H9 (cell line): ENCODE results near the gene PRR20D. TPM values are rescaled to one million over a fixed set of nuclear protein-coding genes. Genes with fewer than 3 reads are reported as not detected.
"Not testable (repeated sequence)": the region's sequence is repeated elsewhere in the genome, so short reads cannot be mapped to it uniquely, and the experiment has no call there.

ENCODE experiments used
- DNase-seq: peaks from one replicate; pipeline ENCODE4 v3.0.0-alpha.2; 2017
- H2AFZ ChIP-seq: one replicate; pipeline ENCODE4 v1.6.1; 2013; ENCODE audit warnings: mild to moderate bottlenecking, low read length, control low read depth, moderate library complexity
- H2AK5ac ChIP-seq: 2 replicates; pipeline ENCODE4 v1.6.1; 2013; ENCODE audit warnings: low read length, control low read depth, mixed read lengths; ENCODE audit not compliant: insufficient read length
- H2BK120ac ChIP-seq: one replicate; pipeline ENCODE4 v1.6.1; 2013; ENCODE audit warnings: low read depth, mild to moderate bottlenecking, low read length, control low read depth, inconsistent platforms; ENCODE audit not compliant: poor library complexity, severe bottlenecking
- H2BK12ac ChIP-seq: 2 replicates; pipeline ENCODE4 v1.6.1; 2013; ENCODE audit warnings: low read length, control low read depth, mixed read lengths, low read depth; ENCODE audit not compliant: insufficient read length
- H2BK15ac ChIP-seq: 2 replicates; pipeline ENCODE4 v1.6.1; 2013; ENCODE audit warnings: low read depth, low read length, control low read depth
- H2BK20ac ChIP-seq: one replicate; pipeline ENCODE4 v1.6.1; 2013; ENCODE audit warnings: low read depth, mild to moderate bottlenecking, low read length, control low read depth, inconsistent platforms; ENCODE audit not compliant: poor library complexity, severe bottlenecking
- H2BK5ac ChIP-seq: 2 replicates; pipeline ENCODE4 v1.6.1; 2013; ENCODE audit warnings: low read length, control low read depth, mixed read lengths; ENCODE audit not compliant: insufficient read length
- H3K14ac ChIP-seq: 2 replicates; pipeline ENCODE4 v1.6.1; 2013; ENCODE audit warnings: low read length, control low read depth; ENCODE audit not compliant: insufficient read depth
- H3K18ac ChIP-seq: 2 replicates; pipeline ENCODE4 v1.6.1; 2013; ENCODE audit warnings: low read depth, mild to moderate bottlenecking, mixed read lengths, low read length, control low read depth; ENCODE audit not compliant: insufficient read length
- H3K23ac ChIP-seq: 2 replicates; pipeline ENCODE4 v1.6.1; 2013; ENCODE audit warnings: low read length, control low read depth, mixed read lengths, low read depth; ENCODE audit not compliant: insufficient read length
- H3K23me2 ChIP-seq: 2 replicates; pipeline ENCODE4 v1.6.1; 2013; ENCODE audit warnings: low read depth, mild to moderate bottlenecking, mixed read lengths, low read length, control low read depth; ENCODE audit not compliant: insufficient read length, poor library complexity, severe bottlenecking
- H3K27ac ChIP-seq: 2 replicates; pipeline ENCODE4 v1.5.1; 2013; ENCODE audit warnings: low read length, control low read depth, mixed read lengths, low read depth; ENCODE audit not compliant: insufficient read length
- H3K27me3 ChIP-seq: 2 replicates; pipeline ENCODE4 v1.6.1; 2013; ENCODE audit warnings: low read length, control low read depth, inconsistent platforms; ENCODE audit not compliant: insufficient read depth
- H3K4ac ChIP-seq: 2 replicates; pipeline ENCODE4 v1.6.1; 2013; ENCODE audit warnings: low read depth, mild to moderate bottlenecking, control low read depth, inconsistent platforms, low read length, moderate library complexity
- H3K4me1 ChIP-seq: 2 replicates; pipeline ENCODE4 v1.6.1; 2013; ENCODE audit warnings: low read length, control low read depth, inconsistent platforms; ENCODE audit not compliant: insufficient read depth
- H3K4me2 ChIP-seq: 2 replicates; pipeline ENCODE4 v1.6.1; 2013; ENCODE audit warnings: low read length, control low read depth, mixed read lengths; ENCODE audit not compliant: insufficient read length, insufficient read depth
- H3K56ac ChIP-seq: 2 replicates; pipeline ENCODE4 v1.6.1; 2013; ENCODE audit warnings: low read depth, mild to moderate bottlenecking, mixed read lengths, low read length, control low read depth; ENCODE audit not compliant: insufficient read length
- H3K79me1 ChIP-seq: 2 replicates; pipeline ENCODE4 v1.6.1; 2013; ENCODE audit warnings: low read depth, mild to moderate bottlenecking, moderate library complexity, low read length, control low read depth, inconsistent platforms; ENCODE audit not compliant: insufficient read depth, poor library complexity, severe bottlenecking
- H3K79me2 ChIP-seq: 2 replicates; pipeline ENCODE4 v1.6.1; 2013; ENCODE audit warnings: low read length, control low read depth, inconsistent platforms; ENCODE audit not compliant: insufficient read depth
- H3K9ac ChIP-seq: 2 replicates; pipeline ENCODE4 v1.6.1; 2013; ENCODE audit warnings: low read length, control low read depth, mixed read lengths; ENCODE audit not compliant: insufficient read length; ENCODE audit errors: extremely low read depth
- H3K9me3 ChIP-seq: one replicate; pipeline ENCODE4 v1.6.1; 2013; ENCODE audit warnings: low read depth, low read length, inconsistent platforms; ENCODE audit not compliant: control insufficient read depth
- H3T11ph ChIP-seq: one replicate; pipeline ENCODE4 v1.6.1; 2013; ENCODE audit warnings: mild to moderate bottlenecking, low read length, control low read depth, inconsistent platforms
- H4K20me1 ChIP-seq: one replicate; pipeline ENCODE4 v1.6.1; 2013; ENCODE audit not compliant: control insufficient read depth, insufficient read length, insufficient read depth
- H4K5ac ChIP-seq: 2 replicates; pipeline ENCODE4 v1.6.1; 2013; ENCODE audit warnings: low read depth, mild to moderate bottlenecking, mixed read lengths, low read length, control low read depth; ENCODE audit not compliant: insufficient read length
- H4K8ac ChIP-seq: replicated peaks from 2 replicates; pipeline ENCODE4 v1.6.1; 2013; ENCODE audit warnings: low read length, control low read depth, mixed read lengths, low read depth; ENCODE audit not compliant: insufficient read length
- H4K91ac ChIP-seq: 2 replicates; pipeline ENCODE4 v1.6.1; 2013; ENCODE audit warnings: low read depth, mild to moderate bottlenecking, moderate library complexity, mixed read lengths, low read length, control low read depth; ENCODE audit not compliant: insufficient read length
- H3K27ac Mint-ChIP-seq, 3 experiments: 2 replicates in 2 of 3; 3 replicates in 1 of 3; pipeline ENCODE4 v1.8.0; 2020 to 2021; ENCODE audit warnings: mixed read lengths in 3 of 3, mild to moderate bottlenecking in 1 of 3, moderate library complexity in 1 of 3
- H3K27me3 Mint-ChIP-seq: 2 replicates; pipeline ENCODE4 v1.8.0; 2021; ENCODE audit warnings: low read depth, mild to moderate bottlenecking, moderate library complexity, mixed read lengths
- H3K36me3 Mint-ChIP-seq, 3 experiments: 2 replicates in 2 of 3; 3 replicates in 1 of 3; pipeline ENCODE4 v1.8.0; 2020 to 2021; ENCODE audit warnings: low read depth in 3 of 3, mixed read lengths in 3 of 3; ENCODE audit not compliant: insufficient read depth in 1 of 3
- H3K4me1 Mint-ChIP-seq, 2 experiments: 2 replicates each; pipeline ENCODE4 v1.8.0; 2020; ENCODE audit warnings: mixed read lengths in 2 of 2
- H3K4me3 Mint-ChIP-seq, 2 experiments: 2 replicates in 1 of 2; 3 replicates in 1 of 2; pipeline ENCODE4 v1.8.0; 2020 to 2021; ENCODE audit warnings: mild to moderate bottlenecking in 2 of 2, mixed read lengths in 2 of 2, moderate library complexity in 1 of 2
- H3K9me3 Mint-ChIP-seq, 2 experiments: 2 replicates in 1 of 2; 3 replicates in 1 of 2; pipeline ENCODE4 v1.8.0; 2020; ENCODE audit warnings: mild to moderate bottlenecking in 2 of 2, mixed read lengths in 2 of 2, moderate library complexity in 1 of 2
- WGBS: extraction: QIAGEN DNeasy Blood & Tissue Kit; methylation state at CpG from one replicate; pipeline ENCODE4 v1.1.7; 2013; ENCODE audit warnings: missing lambda C conversion rate, low lambda C conversion rate, mixed read lengths; ENCODE audit not compliant: insufficient read length; ENCODE audit errors: extremely low coverage; 5-methylcytosine and 5-hydroxymethylcytosine counted together
- total RNA-seq: library from RNA; stranded (reverse); gene quantifications from 2 replicates; pipeline ENCODE4 v1.2.1, GENCODE V29; 2021

PRR20D gene
- total RNA-seq, 1 experiment from 2014 or later: not detected

DNA sequence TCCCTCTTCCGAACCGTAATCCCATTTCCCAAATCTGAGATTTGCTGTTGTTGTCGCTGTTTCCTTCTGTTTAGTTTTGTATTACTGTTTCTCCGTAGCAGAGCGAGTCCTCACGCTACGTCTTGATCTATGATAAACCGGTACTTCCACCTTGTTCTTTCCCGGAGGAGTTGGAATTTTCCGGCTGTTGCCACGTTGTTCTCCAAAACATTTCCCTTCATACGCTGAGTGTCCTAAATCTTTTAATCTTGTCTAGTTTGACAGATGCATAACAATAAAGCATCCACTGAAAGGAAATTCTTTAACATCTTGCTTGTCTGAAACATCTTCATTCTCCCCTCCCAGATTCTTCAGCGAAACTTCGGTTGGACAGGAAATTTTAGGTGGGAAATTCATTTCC lies 12.3 kb upstream of the PRR20D start:
- H3K79me2 ChIP-seq, H2AK5ac ChIP-seq, H2AFZ ChIP-seq, H3T11ph ChIP-seq, H2BK12ac ChIP-seq, H3K4ac ChIP-seq, DNase-seq, H3K79me1 ChIP-seq, H3K14ac ChIP-seq, H3K4me1 Mint-ChIP-seq, H3K23ac ChIP-seq, H2BK15ac ChIP-seq, H3K9me3 ChIP-seq, H4K8ac ChIP-seq, H3K4me1 ChIP-seq, H3K27ac Mint-ChIP-seq, H3K4me2 ChIP-seq, H4K20me1 ChIP-seq, H2BK5ac ChIP-seq, H3K18ac ChIP-seq, H3K4me3 Mint-ChIP-seq, H3K9ac ChIP-seq, H3K27me3 Mint-ChIP-seq, H3K23me2 ChIP-seq, H3K27ac ChIP-seq, H3K56ac ChIP-seq, H2BK20ac ChIP-seq, H2BK120ac ChIP-seq, H3K27me3 ChIP-seq, H4K91ac ChIP-seq, H3K36me3 Mint-ChIP-seq, H4K5ac ChIP-seq, H3K9me3 Mint-ChIP-seq: not testable (repeated sequence)
- WGBS: no CpG with 5 or more reads among the region's 14 CpGs

DNA sequence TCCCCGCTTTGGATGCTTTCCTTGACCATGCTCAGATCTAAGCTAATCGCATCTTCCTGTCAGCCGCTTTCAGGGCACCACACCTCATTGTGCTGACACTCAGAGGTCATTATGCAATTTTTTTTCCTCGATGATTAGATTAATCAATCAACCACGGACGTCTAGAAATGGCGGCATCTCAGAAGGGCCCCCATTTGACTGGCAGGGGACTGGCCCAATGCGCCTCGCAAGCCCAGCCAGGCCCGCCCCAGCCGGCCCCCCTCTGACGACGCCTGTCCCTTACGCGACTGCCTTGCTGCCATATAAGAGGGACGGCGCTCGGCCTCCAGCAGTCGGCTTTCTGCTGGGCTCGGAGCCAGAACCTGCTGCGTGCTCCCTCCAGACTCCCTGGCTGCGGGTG lies 6.7 kb upstream of the PRR20D start, which contains the start of gene PRR20C:
TSS of gene PRR20C (plus strand) at position 301 of the 400 bp plus-strand sequence. CDS start 387 bp downstream, outside the sequence.
- not testable (repeated sequence) for H3K4me1 Mint-ChIP-seq, H4K5ac ChIP-seq, H3K9ac ChIP-seq, H3K14ac ChIP-seq, H3K4ac ChIP-seq, H2BK120ac ChIP-seq, H3K18ac ChIP-seq, H3K79me2 ChIP-seq, H2BK12ac ChIP-seq, H4K8ac ChIP-seq, H3T11ph ChIP-seq, H2BK20ac ChIP-seq, H4K20me1 ChIP-seq, H3K23me2 ChIP-seq, H3K4me2 ChIP-seq, H3K27me3 Mint-ChIP-seq, H3K36me3 Mint-ChIP-seq, H3K27ac ChIP-seq, H3K9me3 Mint-ChIP-seq, H3K27ac Mint-ChIP-seq, H2BK15ac ChIP-seq, H2BK5ac ChIP-seq, H3K4me1 ChIP-seq, H3K27me3 ChIP-seq, H3K23ac ChIP-seq, H3K79me1 ChIP-seq, H2AK5ac ChIP-seq, H3K4me3 Mint-ChIP-seq, H3K56ac ChIP-seq, H3K9me3 ChIP-seq, DNase-seq, H2AFZ ChIP-seq, H4K91ac ChIP-seq
- WGBS: no CpG with 5 or more reads among the region's 22 CpGs
